ENCODE measurements around the gene CTRB1.
A peak's percentile ranks its signal among the peaks of the same experiment; 100 is the strongest.

Gene CTRB1

DNA sequence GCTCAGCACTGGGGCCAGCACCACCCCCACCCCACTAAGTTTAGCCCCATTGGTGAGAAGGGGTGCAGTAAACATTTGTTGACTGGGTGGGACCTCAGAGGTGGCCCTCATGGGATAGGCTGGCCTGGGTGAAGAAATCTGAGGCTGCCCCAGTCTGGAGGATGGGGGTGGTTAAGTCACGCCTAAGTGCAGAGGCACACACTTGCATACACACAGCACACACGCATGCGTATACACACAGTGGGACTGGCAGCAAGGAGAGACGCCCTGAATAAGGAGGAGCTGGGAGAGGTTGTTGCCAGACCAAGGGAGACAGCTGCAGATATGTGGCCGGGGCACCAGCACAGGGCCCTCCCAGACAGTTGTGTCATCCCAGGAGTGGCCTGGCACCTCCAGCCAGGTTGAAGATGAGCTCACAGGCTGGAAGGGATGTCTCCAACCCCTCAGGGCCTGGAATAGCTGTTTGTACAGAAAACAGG is 35.6 kb downstream of the CTRB1 start:
- Histone ChIP-seq H3K4me3 (no peak overlapping the region), H3K36me3 (replicated peaks) (no peaks in the 10 kb centered on the region), H3K27me3 (ENCODE audit: low read depth) (no peaks in the 10 kb centered on the region), H3K4me1 (peaks cover 8% of the 10 kb centered on the region), H3K9me3 (no peaks in the 10 kb centered on the region)
- no peak for DNase-seq (ENCODE audit: low spot score in 2 of 2)
- in situ Hi-C loops (cut with MboI; ENCODE audit: low sequenced_read_pairs): no loop called here

DNA sequence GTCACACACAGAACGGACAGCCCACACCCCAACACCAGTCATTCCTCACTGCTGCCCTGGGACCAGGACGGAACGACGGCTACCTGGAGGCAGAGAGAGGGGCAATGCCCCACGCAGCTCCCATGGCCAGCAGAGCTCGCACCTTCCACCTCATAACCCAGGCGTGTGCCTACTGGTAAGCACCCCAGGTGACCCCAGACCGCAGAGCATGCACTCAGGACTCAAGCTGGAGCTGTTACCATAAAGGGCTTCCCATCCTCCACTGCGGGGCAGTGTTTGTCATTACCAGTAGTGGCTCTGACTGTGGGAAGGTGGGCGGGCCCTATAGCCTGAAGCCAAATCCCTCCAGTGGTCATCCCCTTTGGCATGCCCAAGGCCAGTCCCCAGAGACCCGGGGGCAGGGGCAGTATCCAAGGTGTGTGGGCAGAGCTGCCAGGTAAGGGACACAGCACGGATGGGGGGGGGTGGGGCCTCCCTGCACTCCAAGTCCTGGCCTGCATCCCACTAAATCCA is 37.3 kb downstream of the CTRB1 start:
- peaks cover 19% of the 10 kb centered on the region for H3K4me1 ChIP-seq
- H3K9me3 ChIP-seq: no peaks in the 10 kb centered on the region
- DNase-seq (ENCODE audit: low spot score in 2 of 2): no peak
- no peak overlapping the region for H3K4me3 ChIP-seq
- no peaks in the 10 kb centered on the region for H3K27me3 ChIP-seq (ENCODE audit: low read depth)
- no peaks in the 10 kb centered on the region for H3K36me3 ChIP-seq (replicated peaks)
- in situ Hi-C loops (cut with MboI; ENCODE audit: low sequenced_read_pairs): no loop called here

DNA sequence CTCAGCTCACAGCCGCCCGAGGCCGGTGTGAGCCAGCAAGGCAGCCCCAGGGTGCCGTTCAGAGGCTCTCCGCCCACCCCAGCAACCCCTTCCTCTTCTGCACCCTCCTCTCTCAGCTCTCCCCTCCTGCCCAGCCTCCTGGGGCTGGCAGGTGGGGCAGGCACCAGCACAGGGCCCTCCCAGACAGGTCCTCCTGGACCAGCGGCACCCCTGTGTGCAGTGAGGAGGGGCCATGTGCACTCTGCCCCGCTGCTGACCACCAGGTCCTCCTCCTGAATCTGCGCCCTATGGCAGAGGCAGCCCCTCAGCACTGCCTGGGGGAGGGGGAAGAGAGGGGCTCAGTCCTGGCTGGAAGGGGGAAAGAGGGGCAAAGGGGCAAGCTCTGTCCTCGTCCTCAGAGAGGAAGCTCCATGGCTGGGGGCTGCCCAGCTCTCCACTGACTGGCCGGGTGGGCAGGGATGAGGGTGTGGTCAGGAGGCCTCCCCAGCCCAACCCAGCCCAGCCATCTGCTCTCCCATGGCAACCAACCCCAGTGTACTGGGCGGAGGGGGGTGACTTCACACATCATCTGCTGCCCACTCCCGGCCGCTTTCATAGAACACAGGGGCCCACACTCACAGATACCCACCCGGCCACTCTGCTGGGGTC is 38.0 kb downstream of the CTRB1 start:
- H3K4me1 ChIP-seq: peaks cover 23% of the 10 kb centered on the region
- H3K36me3 ChIP-seq (replicated peaks): no peaks in the 10 kb centered on the region
- in situ Hi-C loops (cut with MboI; ENCODE audit: low sequenced_read_pairs): no loop called here
- no peak for DNase-seq (ENCODE audit: low spot score in 2 of 2)
- H3K27me3 ChIP-seq (ENCODE audit: low read depth): no peaks in the 10 kb centered on the region
- no peaks in the 10 kb centered on the region for H3K9me3 ChIP-seq
- no peak overlapping the region for H3K4me3 ChIP-seq

GRCh38 chr16:75257886-75258806 is 39.4 kb downstream of the CTRB1 start:
- no peaks in the 10 kb centered on the region for H3K9me3 ChIP-seq
- no peak for DNase-seq (ENCODE audit: low spot score in 2 of 2)
- H3K4me3 ChIP-seq: no peak overlapping the region
- H3K27me3 ChIP-seq (ENCODE audit: low read depth): no peaks in the 10 kb centered on the region
- H3K4me1 ChIP-seq: peaks cover 19% of the 10 kb centered on the region
- in situ Hi-C loops (cut with MboI; ENCODE audit: low sequenced_read_pairs): no loop called here
- no peaks in the 10 kb centered on the region for H3K36me3 ChIP-seq (replicated peaks)

- DNase-seq (ENCODE audit: low spot score in 2 of 2): no peak
- Histone ChIP-seq H3K4me3 (no peak overlapping the region), H3K36me3 (replicated peaks) (no peaks in the 10 kb centered on the region), H3K27me3 (ENCODE audit: low read depth) (no peaks in the 10 kb centered on the region), H3K9me3 (no peaks in the 10 kb centered on the region), H3K4me1 (peaks cover 18% of the 10 kb centered on the region)
- in situ Hi-C loops (cut with MboI; ENCODE audit: low sequenced_read_pairs): no loop called here
Measured at GRCh38 chr16:75258807-75259141, 40.0 kb downstream of the CTRB1 start.

DNA sequence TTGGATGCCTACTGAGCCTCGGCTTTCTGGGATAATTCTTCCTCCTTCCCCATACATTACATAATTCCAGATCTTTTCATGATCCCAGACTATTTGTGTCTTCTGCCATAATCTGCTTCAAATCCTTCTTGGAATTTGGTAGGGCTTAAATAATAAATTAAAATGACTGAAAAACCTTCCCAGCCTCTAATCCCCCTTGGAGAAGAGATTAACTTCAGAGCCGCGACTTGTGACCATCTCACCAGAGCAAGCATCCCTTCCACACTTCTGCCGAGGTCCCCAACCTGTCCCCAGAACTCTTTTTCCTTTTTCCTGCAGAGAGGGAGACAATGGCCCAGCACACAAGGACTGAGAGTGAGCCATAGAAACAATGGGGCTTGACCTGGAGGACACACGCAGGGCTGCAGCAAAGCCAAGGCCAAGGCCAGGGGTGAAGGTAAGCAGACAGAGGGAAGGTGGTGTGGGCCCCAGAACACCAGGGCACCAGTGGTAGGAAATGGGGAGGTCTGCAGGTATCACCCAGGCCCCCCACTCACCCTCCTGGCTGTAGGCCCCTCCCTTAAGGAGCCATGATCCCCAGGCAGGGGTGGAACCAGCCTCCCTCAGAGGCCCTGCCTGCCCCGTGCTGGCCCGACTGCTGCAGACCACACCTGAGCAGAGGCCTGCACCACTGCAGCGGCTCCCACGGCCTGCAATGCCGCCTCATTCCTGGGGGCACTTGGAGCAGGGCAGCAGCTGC is 42.2 kb downstream of the CTRB1 start:
- no peaks in the 10 kb centered on the region for H3K9me3 ChIP-seq
- 0 out of 2 replicates have a peak, but pooled peaks cover 4% of the 10 kb centered on the region for H3K36me3 ChIP-seq (replicated peaks)
- H3K27me3 ChIP-seq (ENCODE audit: low read depth): no peaks in the 10 kb centered on the region
- no peak overlapping the region for H3K4me3 ChIP-seq
- peaks cover 25% of the 10 kb centered on the region for H3K4me1 ChIP-seq
- peak; percentile 59 to 78 for DNase-seq (ENCODE audit: low spot score in 2 of 2)
- in situ Hi-C loops (cut with MboI; ENCODE audit: low sequenced_read_pairs): no loop called here

- Histone ChIP-seq H3K4me1 (peaks cover 30% of the 10 kb centered on the region), H3K36me3 (replicated peaks) (0 out of 2 replicates have a peak, but pooled peaks cover 4% of the 10 kb centered on the region), H3K9me3 (no peaks in the 10 kb centered on the region), H3K4me3 (no peak overlapping the region), H3K27me3 (ENCODE audit: low read depth) (no peaks in the 10 kb centered on the region)
- in situ Hi-C loops (cut with MboI; ENCODE audit: low sequenced_read_pairs): no loop called here
- DNase-seq (ENCODE audit: low spot score in 2 of 2): no peak
Measured at GRCh38 chr16:75261590-75262078, 42.8 kb downstream of the CTRB1 start.

DNA sequence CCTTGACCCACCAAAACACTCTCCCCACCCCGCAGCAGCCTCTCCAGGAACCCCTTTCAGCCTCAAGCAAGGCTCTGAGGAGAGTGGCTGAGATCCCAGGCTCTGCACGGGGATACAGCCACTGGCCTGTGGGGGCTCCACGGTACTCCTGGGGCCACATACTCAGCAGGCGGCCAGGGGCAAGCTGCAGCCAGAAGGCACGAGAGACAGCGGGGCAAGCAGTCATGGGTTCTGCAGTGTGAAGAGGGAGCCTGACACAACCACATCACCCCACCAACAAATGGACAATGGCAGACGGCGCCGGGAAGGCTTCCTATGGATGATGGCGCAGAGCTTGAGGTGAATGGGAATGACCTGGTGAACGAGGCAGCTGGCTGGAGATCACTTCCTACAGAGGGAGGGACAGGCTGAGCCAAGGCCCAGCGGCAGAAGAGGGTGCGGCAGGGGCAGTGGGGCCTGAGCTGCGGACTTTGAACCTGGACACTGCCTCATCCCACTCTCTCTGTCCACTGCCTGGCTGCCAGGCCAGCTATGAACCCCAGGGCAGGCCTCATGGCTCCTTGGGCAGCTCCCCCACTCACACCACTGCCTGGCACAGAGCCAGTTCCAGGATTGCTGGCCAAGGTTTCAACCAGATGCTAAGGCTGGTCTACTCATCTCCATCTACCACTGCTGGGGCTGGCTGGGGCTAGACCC is 43.5 kb downstream of the CTRB1 start:
- H3K36me3 ChIP-seq (replicated peaks): 0 out of 2 replicates have a peak, but pooled peaks cover 4% of the 10 kb centered on the region
- H3K27me3 ChIP-seq (ENCODE audit: low read depth): no peaks in the 10 kb centered on the region
- peaks cover 30% of the 10 kb centered on the region for H3K4me1 ChIP-seq
- no peak for DNase-seq (ENCODE audit: low spot score in 2 of 2)
- in situ Hi-C loops (cut with MboI; ENCODE audit: low sequenced_read_pairs): no loop called here
- H3K4me3 ChIP-seq: no peak overlapping the region
- no peaks in the 10 kb centered on the region for H3K9me3 ChIP-seq

DNA sequence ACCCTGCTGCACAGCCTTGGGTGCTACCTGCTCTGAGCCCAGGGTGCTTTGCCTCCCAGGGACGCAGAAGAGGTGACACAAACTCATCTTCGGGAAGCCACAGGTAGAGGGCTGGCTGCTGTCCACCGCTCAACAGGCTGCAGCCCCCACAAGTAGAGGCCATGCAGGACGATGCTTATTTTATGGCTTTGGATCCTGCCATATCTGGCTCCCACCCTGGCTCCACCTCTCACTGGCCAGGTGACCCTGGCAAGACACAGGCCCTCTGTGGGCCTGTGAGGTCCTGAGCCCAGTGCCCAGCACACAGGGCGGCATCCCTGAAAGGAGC is 44.0 kb downstream of the CTRB1 start:
- H3K27me3 ChIP-seq (ENCODE audit: low read depth): no peaks in the 10 kb centered on the region
- 0 out of 2 replicates have a peak, but pooled peaks cover 4% of the 10 kb centered on the region for H3K36me3 ChIP-seq (replicated peaks)
- in situ Hi-C loops (cut with MboI; ENCODE audit: low sequenced_read_pairs): no loop called here
- H3K4me1 ChIP-seq: peaks cover 30% of the 10 kb centered on the region
- no peak overlapping the region for H3K4me3 ChIP-seq
- no peak for DNase-seq (ENCODE audit: low spot score in 2 of 2)
- H3K9me3 ChIP-seq: no peaks in the 10 kb centered on the region

DNA sequence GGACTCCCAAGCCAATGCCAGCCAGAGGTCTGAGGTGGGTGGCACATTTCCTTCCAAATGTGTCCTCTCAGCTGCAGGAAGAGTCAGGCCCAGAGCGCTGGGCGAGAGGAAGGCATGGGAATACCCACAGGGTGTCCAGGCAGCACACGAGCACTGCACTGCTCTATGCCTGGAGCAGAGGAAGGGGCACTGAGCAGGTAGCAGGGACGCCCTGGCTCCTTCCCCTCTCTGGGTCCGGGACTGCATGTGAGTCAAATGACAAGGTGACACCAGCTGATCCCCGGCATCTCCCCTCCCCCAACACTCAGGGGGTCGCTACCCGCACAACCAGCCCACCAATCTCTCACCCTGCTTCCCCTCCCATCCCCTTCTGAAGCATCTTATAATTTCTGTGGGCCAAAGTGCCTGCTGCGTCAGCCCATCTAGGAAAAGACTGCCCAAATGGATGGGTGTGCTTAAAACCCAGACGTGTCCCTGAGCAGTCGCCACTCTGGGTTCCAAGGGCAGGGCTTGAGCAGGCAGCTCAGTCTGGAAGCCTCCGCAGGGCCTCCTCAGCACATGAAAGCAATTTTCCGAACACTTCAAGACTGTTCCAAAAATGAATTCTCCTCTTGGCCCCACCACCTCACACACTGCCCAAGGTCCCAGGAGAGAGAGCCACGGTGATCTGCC is 44.6 kb downstream of the CTRB1 start:
- Histone ChIP-seq H3K27me3 (ENCODE audit: low read depth) (no peaks in the 10 kb centered on the region), H3K9me3 (no peaks in the 10 kb centered on the region), H3K4me3 (no peak overlapping the region), H3K36me3 (replicated peaks) (0 out of 2 replicates have a peak, but pooled peaks cover 4% of the 10 kb centered on the region), H3K4me1 (peaks cover 30% of the 10 kb centered on the region)
- in situ Hi-C loops (cut with MboI; ENCODE audit: low sequenced_read_pairs): no loop called here
- DNase-seq (ENCODE audit: low spot score in 2 of 2): no peak

GRCh38 chr16:75263963-75264445 is 45.2 kb downstream of the CTRB1 start:
- Histone ChIP-seq H3K27me3 (ENCODE audit: low read depth) (no peaks in the 10 kb centered on the region), H3K4me1 (peaks cover 30% of the 10 kb centered on the region), H3K36me3 (replicated peaks) (0 out of 2 replicates have a peak, but pooled peaks cover 4% of the 10 kb centered on the region), H3K4me3 (peak overlapping the region; percentile 86), H3K9me3 (no peaks in the 10 kb centered on the region)
- DNase-seq (ENCODE audit: low spot score in 2 of 2): no peak
- in situ Hi-C loops (cut with MboI; ENCODE audit: low sequenced_read_pairs): no loop called here

DNA sequence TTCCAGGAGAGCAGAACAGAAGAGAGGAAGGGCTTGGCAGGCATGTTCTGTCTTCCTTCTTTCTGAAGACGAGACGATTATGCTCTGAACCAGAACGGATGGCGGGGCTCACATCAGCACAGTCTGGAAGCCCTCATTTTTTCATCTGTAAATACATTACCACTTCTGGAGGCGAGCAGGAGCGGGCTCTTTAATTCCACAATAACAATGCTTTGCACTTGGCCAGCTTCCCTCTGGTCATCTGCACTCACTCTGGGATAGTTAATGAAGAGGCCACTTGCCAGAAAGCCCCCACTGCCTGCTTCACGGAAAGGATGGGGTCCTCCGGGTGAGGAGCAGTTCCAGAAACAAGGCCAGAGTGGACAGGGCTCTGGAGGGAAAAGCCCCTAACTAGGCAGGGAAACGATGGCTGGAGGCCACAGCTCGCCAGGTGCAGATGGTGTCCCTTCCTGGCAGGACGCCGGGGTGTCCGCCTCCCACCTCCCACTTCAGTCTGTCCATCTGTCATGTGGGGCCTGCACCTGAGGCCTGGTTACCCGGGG is 45.7 kb downstream of the CTRB1 start:
- in situ Hi-C loops (cut with MboI; ENCODE audit: low sequenced_read_pairs): no loop called here
- DNase-seq (ENCODE audit: low spot score in 2 of 2): no peak
- Histone ChIP-seq H3K4me1 (peaks cover 30% of the 10 kb centered on the region), H3K36me3 (replicated peaks) (0 out of 2 replicates have a peak, but pooled peaks cover 4% of the 10 kb centered on the region), H3K4me3 (peak overlapping the region; percentile 86), H3K27me3 (ENCODE audit: low read depth) (no peaks in the 10 kb centered on the region), H3K9me3 (no peaks in the 10 kb centered on the region)
